ENCODE results near the gene TIMM17A. TPM values are rescaled to one million over a fixed set of nuclear protein-coding genes. Genes with fewer than 3 reads are reported as not detected.
"Not testable (repeated sequence)": the region's sequence is repeated elsewhere in the genome, so short reads cannot be mapped to it uniquely, and the experiment has no call there.

The TIMM17A gene
- total and polyA plus RNA-seq, 2 of the 4 experiments (the other 2 are of a cell fraction), result 80.4 to 87.3 TPM

DNA sequence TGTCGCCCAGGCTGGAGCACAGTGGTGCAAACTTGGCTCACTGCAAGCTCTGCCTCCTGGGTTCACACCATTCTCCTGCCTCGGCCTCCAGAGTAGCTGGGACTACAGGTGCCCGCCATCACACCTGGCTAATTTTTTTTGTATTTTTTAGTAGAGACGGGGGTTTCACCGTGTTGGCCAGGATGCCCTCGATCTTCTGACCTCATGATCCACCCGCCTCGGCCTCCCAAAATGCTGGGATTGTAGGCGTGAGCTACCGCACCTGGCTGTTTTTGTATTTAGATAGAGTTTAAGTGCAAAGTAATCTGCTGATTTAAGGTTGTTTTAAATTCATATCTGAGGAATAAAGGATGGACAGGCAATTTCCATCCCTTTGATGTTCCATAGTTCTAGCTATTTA lies 7.1 kb downstream of the TIMM17A start:
- in situ Hi-C loops (cut with MboI; ENCODE audit: low sequenced_read_pairs), result loop anchor here (25.0 kb wide), 1 partner anchor 425 kb away; the partner anchor contains the start of gene NAV1
- H2BK20ac ChIP-seq (ENCODE audit: low read depth, low read length); H4K8ac ChIP-seq (ENCODE audit: low read depth in 2 of 2, low read length in 2 of 2); H2BK120ac ChIP-seq (ENCODE audit: low read depth, low read length); H2AK9ac ChIP-seq (replicated peaks; ENCODE audit: low read depth, low read length, poor library complexity); DNase-seq; H3K27ac ChIP-seq (ENCODE audit: insufficient read depth, low read length); H4K91ac ChIP-seq (ENCODE audit: insufficient read depth, low read depth, low read length); dilution Hi-C loops (cut with HindIII; ENCODE audit: low sequenced_read_pairs, unreplicated experiment); H3K23ac ChIP-seq (ENCODE audit: low read depth, low read length); H3K4me1 ChIP-seq (ENCODE audit: control insufficient read depth, insufficient read depth, low read length); H2AFZ ChIP-seq (replicated peaks; ENCODE audit: low read length, poor library complexity); H3K27me3 ChIP-seq (ENCODE audit: control insufficient read depth, insufficient read depth, low read length); H3K9me3 ChIP-seq (ENCODE audit: control insufficient read depth, insufficient read depth, low read length); H3K14ac ChIP-seq (replicated peaks; ENCODE audit: low read depth, low read length); H4K5ac ChIP-seq (ENCODE audit: low read depth, low read length); POLR2A ChIA-PET (ENCODE audit: unreplicated experiment); BruUV-seq (replicated peaks); H3K56ac ChIP-seq (ENCODE audit: extremely low read depth, insufficient read depth, low read length); H3K4ac ChIP-seq (ENCODE audit: low read depth, low read length); H2BK5ac ChIP-seq (ENCODE audit: low read depth, low read length, poor library complexity, severe bottlenecking); H3K4me3 ChIP-seq (ENCODE audit: insufficient read depth, low read depth, low read length); ATAC-seq (ENCODE audit: low read depth); H2AK5ac ChIP-seq (ENCODE audit: low read depth, low read length); H2BK15ac ChIP-seq (ENCODE audit: low read depth, low read length); H3K4me2 ChIP-seq (ENCODE audit: low read depth, low read length); H3K9me1 ChIP-seq (ENCODE audit: insufficient read depth, low read length); intact Hi-C loops (cut with micrococcal nuclease); H3K9ac ChIP-seq (ENCODE audit: low read depth, low read length); H3K18ac ChIP-seq (ENCODE audit: low read depth, low read length); H4K20me1 ChIP-seq (ENCODE audit: insufficient read depth, low read length): not testable (repeated sequence)
- H3K36me3 ChIP-seq (ENCODE audit: control insufficient read depth, insufficient read depth, low read length), result peaks cover 49% of the 10 kb centered on the region
- H3K79me1 ChIP-seq (ENCODE audit: low read depth in 1 of 2, low read length in 2 of 2), result peaks cover 12 to 46% of the 10 kb centered on the region in 2 experiments
- CTCF ChIA-PET, result interaction anchor here (1.2 to 3.0 kb wide), 2 partner anchors 17 to 67 kb away, joined by 3 to 12 read pairs; no protein-coding TSS in a partner anchor
- 100% methylated on average over 1 of the region's 10 CpGs; no CpG with 5 or more reads in 1 of the 2 experiments for WGBS, 2 experiments (ENCODE audit: extremely low coverage in 2 of 2, insufficient read length in 1 of 2)

All from IMR-90 (cell line).